Lung (tissue), 12 donors: ENCODE results near the gene FBXL17. TPM values are rescaled to one million over a fixed set of nuclear protein-coding genes. Genes with fewer than 3 reads are reported as not detected.

Experiments
- ATAC-seq: fragments of 200-7000 bp; cut with Tn5 transposase; one replicate; pipeline ENCODE4 v1.9.1; 2020; ENCODE audit warnings: moderate number of reproducible peaks; ENCODE audit not compliant: insufficient read depth, low FRiP score
- DNase-seq, 3 donors: peaks; one replicate each; pipeline ENCODE4 v3.0.0-alpha.2; 2013 to 2017
- H3K27ac ChIP-seq, 2 donors: one replicate each; pipeline ENCODE4 v1.5.1; 2013; ENCODE audit warnings: mild to moderate bottlenecking in 2 of 2, moderate library complexity in 2 of 2, control low read depth in 1 of 2, inconsistent platforms in 1 of 2, low read depth in 1 of 2, low read length in 1 of 2
- H3K27me3 ChIP-seq, 3 donors: one replicate each; pipeline ENCODE4 v1.5.1; 2013; ENCODE audit warnings: low read length in 2 of 3; ENCODE audit not compliant: control insufficient read depth in 3 of 3, insufficient read depth in 3 of 3
- H3K36me3 ChIP-seq, 4 donors: one replicate each; pipeline ENCODE4 v1.5.1; 2013; ENCODE audit warnings: low read length in 4 of 4, mild to moderate bottlenecking in 1 of 4, moderate library complexity in 1 of 4; ENCODE audit not compliant: control insufficient read depth in 4 of 4, insufficient read depth in 4 of 4
- H3K4me1 ChIP-seq, 5 donors: one replicate each; pipeline ENCODE4 v1.5.1; 2013; ENCODE audit warnings: low read length in 5 of 5, mild to moderate bottlenecking in 2 of 5, moderate library complexity in 1 of 5; ENCODE audit not compliant: control insufficient read depth in 5 of 5, insufficient read depth in 5 of 5
- H3K4me3 ChIP-seq: one replicate; pipeline ENCODE4 v1.5.1; 2013; ENCODE audit warnings: mild to moderate bottlenecking, control low read depth, moderate library complexity
- H3K9ac ChIP-seq, 2 donors: one replicate each; pipeline ENCODE4 v1.5.1; 2013; ENCODE audit warnings: low read length in 2 of 2, control low read depth in 1 of 2; ENCODE audit not compliant: insufficient read depth in 1 of 2
- H3K9me3 ChIP-seq, 4 donors: one replicate each; pipeline ENCODE4 v1.5.1; 2013; ENCODE audit warnings: low read length in 3 of 4, mild to moderate bottlenecking in 1 of 4, moderate library complexity in 1 of 4; ENCODE audit not compliant: control insufficient read depth in 4 of 4, insufficient read depth in 3 of 4
- WGBS, 2 donors: extraction: QIAGEN DNeasy Blood & Tissue Kit; methylation state at CpG; one replicate each; pipeline ENCODE4 v1.1.7; 2013; 5-methylcytosine and 5-hydroxymethylcytosine counted together
- polyA plus RNA-seq, 2 donors: library from polyadenylated mRNA; stranded (reverse); fragments of 200-250 nt; gene quantifications; one replicate each; pipeline ENCODE4 v1.2.1, GENCODE V29; 2013
- total RNA-seq, 2 donors: library from RNA; depleted of rRNA in 1 of 2; stranded (reverse); fragments of >200 nt in 1 of 2; gene quantifications; one replicate each; pipeline ENCODE4 v1.2.1, GENCODE V29; 2014 to 2021
- TF ChIP-seq, protein P1 (sequence below): IDR thresholded peaks from 2 replicates; pipeline ENCODE4 v1.5.1; 2012; ENCODE audit warnings: mild to moderate bottlenecking; ENCODE audit errors: control extremely low read depth, extremely low read depth
- donor health status: control.
- donor health status: control.
- donor health status: Bipolar disorder and iron deficiency.
- donor health status: healthy.
- donor health status: DM: yes; HTN: yes; CAD: no.

FBXL17 gene
- total and polyA plus RNA-seq, 4 donors = 4.0 to 23.9 (median 13.6) TPM

DNA sequence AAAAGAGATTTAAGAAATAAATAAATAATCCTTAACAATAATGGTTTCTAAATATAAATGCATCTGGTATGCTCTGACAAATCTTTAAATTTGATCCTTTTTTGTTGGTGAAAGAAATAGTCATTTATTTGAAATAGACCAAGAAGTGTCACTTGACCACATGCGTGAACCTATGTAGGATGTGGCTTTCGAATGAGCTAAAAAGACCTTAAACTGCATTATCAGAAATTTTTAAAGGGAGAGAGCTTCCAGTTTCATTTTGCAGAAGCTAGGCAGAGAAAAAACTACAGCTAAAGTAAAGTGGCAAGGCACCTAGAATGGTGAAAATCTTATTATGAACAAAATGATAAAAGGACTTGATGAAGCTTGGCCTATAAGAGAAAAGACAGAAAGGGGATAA lies 402.0 kb downstream of the FBXL17 start:
- no peak overlapping the region for H3K27ac ChIP-seq
- DNase-seq = no peak

DNA sequence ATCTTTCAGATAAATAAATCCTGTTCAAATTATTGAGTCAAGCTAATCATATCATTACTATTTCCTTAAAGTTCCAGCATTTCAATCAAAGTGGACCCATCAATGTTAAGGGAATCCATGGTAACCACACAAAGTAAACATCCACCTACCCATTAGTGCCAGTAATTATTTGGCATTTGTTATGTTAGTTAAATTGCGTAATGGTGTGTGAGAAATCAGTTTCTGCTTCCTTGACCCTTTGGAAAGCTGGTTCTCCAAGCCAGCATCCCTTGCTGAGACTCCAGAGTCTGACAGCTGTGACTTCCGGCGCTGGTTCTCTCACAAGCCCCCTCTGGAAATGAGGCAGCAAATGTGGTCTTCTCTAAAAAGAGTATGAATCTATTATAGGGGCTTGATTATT lies 402.6 kb downstream of the FBXL17 start:
- H3K27me3 ChIP-seq = no peaks in the 10 kb centered on the region
- no peak overlapping the region for H3K27ac ChIP-seq
- WGBS, 2 donors = 78 to 81% methylated on average over 3 of the region's 3 CpGs
- TF ChIP-seq, protein P1, sequence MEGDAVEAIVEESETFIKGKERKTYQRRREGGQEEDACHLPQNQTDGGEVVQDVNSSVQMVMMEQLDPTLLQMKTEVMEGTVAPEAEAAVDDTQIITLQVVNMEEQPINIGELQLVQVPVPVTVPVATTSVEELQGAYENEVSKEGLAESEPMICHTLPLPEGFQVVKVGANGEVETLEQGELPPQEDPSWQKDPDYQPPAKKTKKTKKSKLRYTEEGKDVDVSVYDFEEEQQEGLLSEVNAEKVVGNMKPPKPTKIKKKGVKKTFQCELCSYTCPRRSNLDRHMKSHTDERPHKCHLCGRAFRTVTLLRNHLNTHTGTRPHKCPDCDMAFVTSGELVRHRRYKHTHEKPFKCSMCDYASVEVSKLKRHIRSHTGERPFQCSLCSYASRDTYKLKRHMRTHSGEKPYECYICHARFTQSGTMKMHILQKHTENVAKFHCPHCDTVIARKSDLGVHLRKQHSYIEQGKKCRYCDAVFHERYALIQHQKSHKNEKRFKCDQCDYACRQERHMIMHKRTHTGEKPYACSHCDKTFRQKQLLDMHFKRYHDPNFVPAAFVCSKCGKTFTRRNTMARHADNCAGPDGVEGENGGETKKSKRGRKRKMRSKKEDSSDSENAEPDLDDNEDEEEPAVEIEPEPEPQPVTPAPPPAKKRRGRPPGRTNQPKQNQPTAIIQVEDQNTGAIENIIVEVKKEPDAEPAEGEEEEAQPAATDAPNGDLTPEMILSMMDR = no peak
- no peaks in the 10 kb centered on the region for H3K9me3 ChIP-seq
- peaks cover 0 to 6% (median 3%) of the 10 kb centered on the region in 5 donors for H3K4me1 ChIP-seq
- no peak overlapping the region for H3K9ac ChIP-seq
- ATAC-seq (no peak), DNase-seq (peak in 2 of 3 donors; percentile 38 to 41)
- no peak overlapping the region for H3K4me3 ChIP-seq
- H3K36me3 ChIP-seq = no peaks in the 10 kb centered on the region

More for the DNA sequence above, 402.0 kb downstream of the FBXL17 start:
- TF ChIP-seq, protein P1 = no peak
- Histone ChIP-seq H3K36me3 (no peaks in the 10 kb centered on the region), H3K4me3 (no peak overlapping the region), H3K4me1 (peaks cover 0 to 6% (median 3%) of the 10 kb centered on the region in 5 donors), H3K9ac (no peak overlapping the region), H3K9me3 (no peaks in the 10 kb centered on the region), H3K27me3 (no peaks in the 10 kb centered on the region)
- ATAC-seq = no peak
- 67 to 68% methylated on average over 2 of the region's 2 CpGs for WGBS, 2 donors

DNA sequence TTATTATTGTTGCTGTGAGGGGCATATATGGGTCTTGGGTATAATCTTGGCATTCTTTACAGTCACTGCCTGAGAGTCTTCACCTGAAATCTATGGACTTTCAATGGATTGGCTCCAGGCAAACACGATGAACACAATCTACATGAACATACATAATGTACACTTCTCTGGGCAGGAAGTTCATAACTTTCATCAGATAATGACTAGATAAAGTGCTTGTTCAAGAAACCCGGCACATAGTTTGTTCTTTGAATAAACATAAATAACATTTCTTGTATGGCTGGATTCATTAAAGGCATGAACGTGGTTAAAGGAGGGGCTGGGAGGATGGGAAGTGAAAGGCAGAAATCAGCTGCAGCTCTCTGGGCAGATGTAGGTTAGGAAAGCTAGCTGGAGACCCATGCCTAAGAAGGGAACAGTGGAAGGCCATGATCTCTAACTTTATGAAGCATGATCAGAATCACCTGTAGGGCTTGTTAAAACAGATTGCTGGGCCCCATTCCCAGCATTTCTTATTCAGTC lies 404.3 kb downstream of the FBXL17 start:
- DNase-seq (peak in 1 of 3 donors; percentile 20), ATAC-seq (no peak)
- Histone ChIP-seq H3K4me3 (no peak overlapping the region), H3K36me3 (no peaks in the 10 kb centered on the region), H3K27me3 (no peaks in the 10 kb centered on the region), H3K27ac (no peak overlapping the region), H3K4me1 (peaks cover 0 to 6% (median 3%) of the 10 kb centered on the region in 5 donors), H3K9me3 (no peaks in the 10 kb centered on the region), H3K9ac (no peak overlapping the region)
- 57 to 67% methylated on average over 3 of the region's 3 CpGs for WGBS, 2 donors
- TF ChIP-seq, protein P1 = no peak

DNA sequence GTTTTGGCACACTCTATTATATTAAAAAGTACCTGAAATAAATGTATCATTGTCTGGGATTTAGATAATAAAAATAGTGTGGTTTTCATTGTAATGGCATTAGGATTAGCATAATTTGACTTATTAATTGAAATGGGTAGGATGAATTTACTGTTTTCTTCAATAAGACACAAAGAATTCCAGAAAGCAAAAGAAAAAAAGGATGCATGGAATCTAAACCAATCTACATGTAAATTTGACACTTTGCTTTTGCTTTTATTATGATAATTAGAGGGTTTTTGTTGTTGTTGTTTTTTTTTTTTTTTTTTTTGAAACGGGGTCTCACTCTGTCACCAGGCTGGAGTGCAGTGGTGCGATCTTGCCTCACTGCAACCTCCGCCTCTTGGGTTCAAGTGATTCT lies 406.3 kb downstream of the FBXL17 start:
- DNase-seq (no peak), ATAC-seq (no peak)
- TF ChIP-seq, protein P1 = no peak
- Histone ChIP-seq H3K36me3 (peaks cover 0 to 1% (median 0%) of the 10 kb centered on the region in 4 donors), H3K27ac (no peak overlapping the region), H3K4me3 (no peak overlapping the region), H3K4me1 (peaks cover 0 to 6% (median 3%) of the 10 kb centered on the region in 5 donors), H3K9ac (no peak overlapping the region), H3K27me3 (no peaks in the 10 kb centered on the region), H3K9me3 (peaks cover 0 to under 1% (median 0%) of the 10 kb centered on the region in 4 donors)
- WGBS, 2 donors = 90 to 94% methylated on average over 3 of the region's 3 CpGs
